ENCODE measurements around the gene CHST3. TPM values are rescaled to one million over a fixed set of nuclear protein-coding genes. Genes with fewer than 3 reads are reported as not detected.

The CHST3 gene
- total RNA-seq, 2 donors from 2014 or later: 12.9 to 40.8 TPM

DNA sequence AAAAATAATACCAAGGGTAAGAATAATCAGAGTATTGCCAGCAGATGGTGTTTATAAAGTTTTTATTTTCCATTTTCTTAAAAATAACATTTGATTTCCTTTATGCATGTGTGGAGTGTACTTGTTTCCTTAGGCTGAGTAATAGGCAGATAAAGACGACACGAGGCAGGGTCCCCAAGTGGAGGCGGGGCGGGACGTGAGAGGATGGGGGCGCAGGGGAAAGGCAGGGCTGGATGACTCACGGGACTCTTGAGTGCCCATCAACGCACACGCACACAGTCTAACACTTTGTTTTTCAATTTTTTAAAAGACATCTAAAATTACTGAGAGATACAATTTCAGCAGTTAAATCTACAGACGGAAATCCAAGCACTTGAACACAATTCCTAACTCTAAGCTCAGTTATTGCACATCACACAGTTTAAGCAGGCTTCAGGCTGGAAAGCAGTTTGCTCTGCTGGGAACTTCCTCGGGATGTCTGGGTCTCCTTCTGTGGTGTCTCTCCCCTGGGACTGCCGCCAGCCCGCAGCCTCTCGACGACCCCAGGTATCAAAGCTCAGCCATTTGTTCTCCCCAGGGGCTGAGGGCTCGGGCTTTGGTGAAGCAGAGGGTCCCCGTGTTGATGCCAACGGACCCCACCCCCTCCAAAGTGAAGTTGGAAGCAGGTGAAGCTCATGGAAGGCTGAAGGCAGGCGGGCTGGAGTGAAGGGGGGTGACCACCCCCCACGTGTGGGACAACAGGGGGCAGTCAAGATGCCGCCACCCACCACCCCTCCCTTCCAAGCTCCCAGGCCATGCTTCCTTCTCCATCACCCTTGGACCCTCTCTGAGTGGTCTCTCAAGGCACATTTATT lies 95.0 kb downstream of the CHST3 start:
- no peaks in the 10 kb centered on the region for H3K36me3 ChIP-seq (ENCODE audit: control insufficient read depth, insufficient read depth, low read length)
- H3K4me3 Mint-ChIP-seq: no peak overlapping the region
- TF ChIP-seq, protein P1, sequence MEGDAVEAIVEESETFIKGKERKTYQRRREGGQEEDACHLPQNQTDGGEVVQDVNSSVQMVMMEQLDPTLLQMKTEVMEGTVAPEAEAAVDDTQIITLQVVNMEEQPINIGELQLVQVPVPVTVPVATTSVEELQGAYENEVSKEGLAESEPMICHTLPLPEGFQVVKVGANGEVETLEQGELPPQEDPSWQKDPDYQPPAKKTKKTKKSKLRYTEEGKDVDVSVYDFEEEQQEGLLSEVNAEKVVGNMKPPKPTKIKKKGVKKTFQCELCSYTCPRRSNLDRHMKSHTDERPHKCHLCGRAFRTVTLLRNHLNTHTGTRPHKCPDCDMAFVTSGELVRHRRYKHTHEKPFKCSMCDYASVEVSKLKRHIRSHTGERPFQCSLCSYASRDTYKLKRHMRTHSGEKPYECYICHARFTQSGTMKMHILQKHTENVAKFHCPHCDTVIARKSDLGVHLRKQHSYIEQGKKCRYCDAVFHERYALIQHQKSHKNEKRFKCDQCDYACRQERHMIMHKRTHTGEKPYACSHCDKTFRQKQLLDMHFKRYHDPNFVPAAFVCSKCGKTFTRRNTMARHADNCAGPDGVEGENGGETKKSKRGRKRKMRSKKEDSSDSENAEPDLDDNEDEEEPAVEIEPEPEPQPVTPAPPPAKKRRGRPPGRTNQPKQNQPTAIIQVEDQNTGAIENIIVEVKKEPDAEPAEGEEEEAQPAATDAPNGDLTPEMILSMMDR (conservative IDR thresholded peaks at IDR 0.05): no peak
- H3K4me3 ChIP-seq (ENCODE audit: low read length): no peak overlapping the region
- peaks cover 13% of the 10 kb centered on the region for H3K4me1 Mint-ChIP-seq
- WGBS, 2 experiments (ENCODE audit: insufficient coverage in 1 of 2, insufficient read length in 1 of 2): 81 to 83% methylated on average over 10 to 21 of the region's 21 CpGs
- no peaks in the 10 kb centered on the region for H3K27me3 Mint-ChIP-seq (ENCODE audit: insufficient read depth)
- no peak overlapping the region for H3K27ac Mint-ChIP-seq
- no peak for DNase-seq
- H3K9me3 Mint-ChIP-seq: no peaks in the 10 kb centered on the region
- peaks cover 5% of the 10 kb centered on the region for H3K4me1 ChIP-seq (ENCODE audit: control insufficient read depth, insufficient read depth, low read length)
- H3K27me3 ChIP-seq (ENCODE audit: control insufficient read depth, insufficient read depth, low read length, poor library complexity, severe bottlenecking): no peaks in the 10 kb centered on the region
- no peak overlapping the region for H3K9ac ChIP-seq (ENCODE audit: extremely low read depth, low read length, poor library complexity, severe bottlenecking)
- H3K36me3 Mint-ChIP-seq (ENCODE audit: low read depth): no peaks in the 10 kb centered on the region
- no peaks in the 10 kb centered on the region for H3K9me3 ChIP-seq (ENCODE audit: control insufficient read depth, low read length)
- no peak overlapping the region for H3K27ac ChIP-seq (ENCODE audit: low read depth, low read length)

DNA sequence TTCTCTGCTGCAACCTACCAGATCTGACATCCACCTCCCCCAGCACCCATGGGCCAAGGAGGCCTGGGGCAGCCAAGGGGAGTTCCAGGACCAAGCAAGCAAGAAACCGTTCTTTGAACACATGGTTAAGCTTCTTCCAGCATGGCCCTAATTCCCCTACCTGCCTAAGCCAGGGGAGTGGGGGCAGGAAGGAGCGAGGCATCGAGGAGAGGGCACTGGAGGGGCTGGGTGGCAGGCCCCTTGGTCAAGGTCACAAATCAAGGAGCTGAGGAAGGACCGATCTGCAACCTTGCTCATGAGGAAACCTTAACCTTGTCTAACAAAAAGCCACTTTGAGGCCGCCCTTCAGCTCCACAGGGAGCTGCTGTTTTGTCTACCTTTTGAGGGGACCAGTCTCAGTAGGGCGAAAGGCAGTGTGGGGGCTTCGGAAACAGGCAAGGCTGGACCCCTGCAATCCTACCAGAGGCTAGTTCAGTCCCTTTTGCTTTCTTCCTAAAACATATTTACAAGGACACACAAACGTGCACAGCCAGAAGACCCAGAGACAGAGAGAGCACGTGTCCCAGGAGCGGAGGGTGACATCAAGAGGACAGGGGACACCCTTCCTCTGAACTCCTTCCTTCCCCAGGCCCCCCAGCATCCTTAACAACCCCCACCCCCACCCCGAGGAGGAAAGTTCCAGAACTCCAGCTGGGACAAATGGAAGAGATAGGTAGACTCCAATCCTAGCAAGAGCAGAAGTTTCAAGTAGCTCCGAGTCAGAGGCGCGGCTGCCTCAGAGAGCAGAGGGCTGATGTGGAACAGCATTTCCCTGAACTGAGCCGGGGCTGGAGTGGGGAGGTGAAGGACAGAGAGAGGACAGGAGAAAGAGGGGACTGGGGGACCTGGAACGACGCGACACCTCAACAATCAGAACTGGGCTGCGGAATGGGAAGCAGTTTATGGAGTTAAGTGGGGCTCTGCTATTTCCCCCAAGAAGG lies 95.9 kb downstream of the CHST3 start:
- Histone ChIP-seq H3K27ac (ENCODE audit: low read depth, low read length) (no peak overlapping the region), H3K9ac (ENCODE audit: extremely low read depth, low read length, poor library complexity, severe bottlenecking) (no peak overlapping the region), H3K36me3 (ENCODE audit: control insufficient read depth, insufficient read depth, low read length) (no peaks in the 10 kb centered on the region), H3K4me1 (ENCODE audit: control insufficient read depth, insufficient read depth, low read length) (peaks cover 5% of the 10 kb centered on the region), H3K4me3 (ENCODE audit: low read length) (no peak overlapping the region), H3K9me3 (ENCODE audit: control insufficient read depth, low read length) (no peaks in the 10 kb centered on the region), H3K27me3 (ENCODE audit: control insufficient read depth, insufficient read depth, low read length, poor library complexity, severe bottlenecking) (no peaks in the 10 kb centered on the region)
- TF ChIP-seq, protein P1 (conservative IDR thresholded peaks at IDR 0.05): no peak
- Mint-ChIP-seq H3K9me3 (no peaks in the 10 kb centered on the region), H3K4me1 (peaks cover 13% of the 10 kb centered on the region), H3K4me3 (no peak overlapping the region), H3K27ac (no peak overlapping the region), H3K36me3 (ENCODE audit: low read depth) (no peaks in the 10 kb centered on the region), H3K27me3 (ENCODE audit: insufficient read depth) (no peaks in the 10 kb centered on the region)
- WGBS, 2 experiments (ENCODE audit: insufficient coverage in 1 of 2, insufficient read length in 1 of 2): 88 to 96% methylated on average over 10 to 19 of the region's 19 CpGs
- no peak for DNase-seq

DNA sequence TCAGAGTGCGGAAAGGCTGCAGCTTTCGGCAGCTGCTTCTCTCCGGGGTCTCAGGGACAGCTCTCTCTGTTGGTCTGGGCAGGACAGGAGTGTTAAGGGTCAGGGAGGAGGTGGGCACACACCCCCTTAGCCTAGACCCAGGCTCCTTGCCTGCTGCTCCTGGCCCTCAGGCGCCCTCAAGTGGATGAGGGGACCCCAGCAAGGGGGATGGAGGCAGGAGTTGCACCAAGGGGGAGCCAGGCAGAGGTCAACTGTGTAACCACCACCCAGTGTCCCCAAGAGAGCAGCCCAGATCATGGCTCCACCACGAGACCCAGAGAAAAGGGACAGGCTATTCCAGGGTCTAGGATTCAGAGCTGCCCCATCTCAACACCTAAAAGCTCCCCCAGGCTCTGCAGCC lies 97.3 kb downstream of the CHST3 start:
- peaks cover 13% of the 10 kb centered on the region for H3K4me1 Mint-ChIP-seq
- Histone ChIP-seq H3K9ac (ENCODE audit: extremely low read depth, low read length, poor library complexity, severe bottlenecking) (no peak overlapping the region), H3K9me3 (ENCODE audit: control insufficient read depth, low read length) (no peaks in the 10 kb centered on the region), H3K36me3 (ENCODE audit: control insufficient read depth, insufficient read depth, low read length) (no peaks in the 10 kb centered on the region), H3K27ac (ENCODE audit: low read depth, low read length) (no peak overlapping the region), H3K4me3 (ENCODE audit: low read length) (no peak overlapping the region), H3K4me1 (ENCODE audit: control insufficient read depth, insufficient read depth, low read length) (peaks cover 5% of the 10 kb centered on the region), H3K27me3 (ENCODE audit: control insufficient read depth, insufficient read depth, low read length, poor library complexity, severe bottlenecking) (no peaks in the 10 kb centered on the region)
- no peaks in the 10 kb centered on the region for H3K27me3 Mint-ChIP-seq (ENCODE audit: insufficient read depth)
- no peak overlapping the region for H3K4me3 Mint-ChIP-seq
- 76 to 94% methylated on average over 3 to 5 of the region's 5 CpGs for WGBS, 2 experiments (ENCODE audit: insufficient coverage in 1 of 2, insufficient read length in 1 of 2)
- TF ChIP-seq, protein P1 (conservative IDR thresholded peaks at IDR 0.05): peak; percentile 67
- no peaks in the 10 kb centered on the region for H3K36me3 Mint-ChIP-seq (ENCODE audit: low read depth)
- H3K9me3 Mint-ChIP-seq: no peaks in the 10 kb centered on the region
- peak; percentile 75 for DNase-seq
- H3K27ac Mint-ChIP-seq: peak overlapping the region; percentile 44
